NCI-H1694 (cell line): Measurements from ENCODE around the gene PIK3CB.
"Not testable (repeated sequence)": the region's sequence is repeated elsewhere in the genome, so short reads cannot be mapped to it uniquely, and the experiment has no call there.

Experiments
- DNase-seq: peaks from one replicate; lab custom pipeline; 2025; lab: John Stamatoyannopoulos, UW

The PIK3CB gene

DNA sequence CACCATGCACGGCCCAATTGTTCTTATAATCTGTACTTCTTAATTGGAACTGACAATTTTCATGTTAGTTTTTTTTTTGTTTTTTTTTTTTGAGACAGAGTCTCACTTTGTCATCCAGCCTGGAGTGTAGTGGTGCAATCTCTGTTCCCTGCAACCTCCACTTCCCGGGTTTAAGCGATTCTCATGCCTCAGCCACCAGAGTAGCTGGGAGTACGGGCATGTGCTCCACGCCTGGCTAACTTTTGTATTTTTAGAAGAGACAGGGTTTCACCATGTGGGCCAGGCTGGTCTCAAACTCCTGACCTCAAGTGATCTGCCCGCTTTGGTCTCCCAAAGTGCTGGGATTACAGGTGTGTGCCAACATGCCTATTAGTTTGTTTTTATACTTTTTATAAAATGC lies 153.8 kb downstream of the PIK3CB start:
- DNase-seq: not testable (repeated sequence)

DNA sequence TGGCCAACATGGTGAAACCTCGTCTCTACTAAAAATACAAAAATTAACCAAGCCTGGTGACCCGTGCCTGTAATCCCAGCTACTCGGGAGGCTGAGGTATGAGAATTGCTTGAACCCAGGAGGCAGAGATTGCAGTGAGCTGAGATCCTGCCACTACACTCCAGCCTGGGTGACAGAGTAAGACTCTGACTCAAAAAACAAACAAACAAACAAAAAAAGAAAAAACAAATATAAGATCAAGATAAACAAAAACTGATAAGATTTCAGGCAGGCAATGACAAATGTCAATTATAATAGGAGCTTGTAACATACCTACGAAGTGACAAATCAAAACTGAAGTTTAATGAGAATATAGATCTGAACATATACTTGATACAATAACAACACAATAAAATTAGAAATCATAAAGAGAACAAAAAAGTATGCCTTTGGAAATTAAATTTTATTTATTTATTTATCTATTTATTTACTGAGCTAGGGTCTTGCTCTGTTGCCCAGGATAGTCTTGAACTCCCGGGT lies 155.8 kb downstream of the PIK3CB start:
- no peak for DNase-seq

DNA sequence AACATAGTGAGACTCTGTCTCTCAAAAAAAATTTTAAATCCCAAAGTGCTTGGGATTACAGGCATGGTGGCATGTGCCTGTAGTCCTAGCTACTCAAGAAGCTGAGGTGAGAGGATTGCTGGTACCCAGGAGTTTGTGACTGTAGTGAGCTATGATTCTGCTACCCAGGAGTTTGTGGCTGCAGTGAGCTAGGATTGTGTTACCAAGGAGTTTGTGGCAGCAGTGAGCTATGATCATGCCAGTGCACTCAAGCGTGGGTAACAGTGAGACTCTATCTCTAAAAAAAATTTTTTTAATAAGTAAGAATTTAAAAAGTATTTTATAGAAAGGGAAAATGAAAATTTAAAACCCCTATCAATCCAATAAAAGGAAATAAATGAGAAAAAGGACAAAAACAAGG lies 156.6 kb downstream of the PIK3CB start:
- no peak for DNase-seq

GRCh38 chr3:138675393-138675792 lies 159.3 kb downstream of the PIK3CB start:
- no peak for DNase-seq

DNA sequence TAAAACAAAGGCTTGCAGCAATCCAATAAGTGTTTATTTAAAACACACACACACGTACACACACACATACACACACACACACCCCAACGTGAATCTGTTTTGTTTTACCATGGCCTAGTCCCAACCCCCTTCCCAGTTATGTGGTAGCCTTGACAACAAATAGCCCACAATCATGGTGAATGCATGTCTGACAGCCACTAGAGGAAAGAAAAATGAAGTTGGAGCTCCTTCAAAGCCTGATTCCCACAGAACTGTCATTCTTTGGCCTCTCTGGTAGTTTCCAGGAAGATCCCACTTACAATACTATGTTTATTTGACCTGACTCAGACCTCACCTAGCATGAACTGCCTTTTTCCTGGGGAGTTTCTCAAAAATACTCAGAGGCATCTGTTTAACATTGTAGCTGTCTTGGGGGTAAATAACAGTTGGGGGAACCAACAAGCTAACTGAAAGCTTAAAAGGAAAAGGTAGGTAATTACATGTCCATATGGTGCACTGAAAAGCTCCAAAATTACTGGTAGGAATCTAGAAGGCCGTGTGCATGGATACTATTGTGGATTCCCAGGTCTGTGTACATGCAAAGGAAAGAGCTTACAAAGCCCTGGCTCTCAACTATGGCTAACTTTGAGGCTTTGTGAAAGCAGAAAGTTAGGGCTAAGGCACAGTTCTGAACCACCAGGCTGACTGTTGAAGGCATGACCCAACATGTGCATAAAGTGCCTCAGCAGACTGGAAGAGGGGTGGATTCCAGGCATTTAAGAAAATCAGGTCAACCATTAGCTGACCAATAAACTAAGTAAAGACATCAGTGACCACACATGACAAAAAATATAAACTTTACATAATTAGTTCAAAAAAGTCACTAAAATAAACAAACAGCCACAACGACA lies 160.8 kb downstream of the PIK3CB start:
- no peak for DNase-seq

DNA sequence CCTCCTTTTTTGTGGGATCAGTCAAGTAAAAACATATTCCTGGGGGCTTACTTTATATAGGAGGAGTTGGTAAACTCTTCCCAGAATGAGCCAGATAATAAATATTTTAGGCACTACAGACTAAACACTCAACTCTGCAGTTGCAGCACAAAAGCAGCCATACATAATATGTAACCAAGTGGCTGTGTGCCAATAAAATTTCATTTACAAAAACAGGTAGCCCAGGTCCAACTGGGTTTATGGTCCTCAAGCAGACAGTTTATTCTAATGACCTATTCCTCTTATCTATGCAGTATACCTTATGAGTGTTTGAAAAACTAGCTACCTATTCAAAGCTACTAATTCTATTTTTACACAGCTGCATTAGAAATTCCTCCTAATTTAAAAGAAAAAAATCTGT lies 164.3 kb downstream of the PIK3CB start:
- no peak for DNase-seq

DNA sequence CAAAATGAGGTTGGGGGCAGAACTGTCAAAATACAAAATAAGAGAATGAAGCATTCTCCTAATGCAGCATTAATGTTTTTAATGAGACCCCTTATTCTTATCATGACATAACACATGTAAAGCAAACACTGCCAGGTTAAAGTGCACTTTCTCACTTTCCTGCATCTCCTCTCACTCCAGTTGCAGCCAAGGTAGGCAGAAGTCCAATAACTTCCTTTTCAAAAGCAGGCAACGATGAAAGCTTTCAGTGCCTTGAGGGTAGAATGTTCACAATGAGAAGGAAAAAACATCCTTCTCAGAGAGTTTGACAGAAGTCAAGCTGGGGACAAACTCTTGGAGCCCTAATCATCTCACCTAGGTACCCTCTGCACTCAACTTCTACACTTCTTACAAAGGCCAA lies 166.6 kb downstream of the PIK3CB start:
- DNase-seq: no peak

GRCh38 chr3:138657508-138657907 lies 177.2 kb downstream of the PIK3CB start:
- DNase-seq: no peak

GRCh38 chr3:138653567-138653966 lies 181.2 kb downstream of the PIK3CB start:
- DNase-seq: no peak

- no peak for DNase-seq
These were observed 185.6 kb downstream of the PIK3CB start for GRCh38 chr3:138649134-138649533.

- DNase-seq: no peak
These were observed 188.2 kb downstream of the PIK3CB start for GRCh38 chr3:138646513-138646912.

GRCh38 chr3:138646008-138646407 lies 188.7 kb downstream of the PIK3CB start:
- no peak for DNase-seq

- no peak for DNase-seq
These were observed 191.8 kb downstream of the PIK3CB start for GRCh38 chr3:138642927-138643253.

GRCh38 chr3:138642226-138642926 lies 192.4 kb downstream of the PIK3CB start:
- no peak for DNase-seq

DNA sequence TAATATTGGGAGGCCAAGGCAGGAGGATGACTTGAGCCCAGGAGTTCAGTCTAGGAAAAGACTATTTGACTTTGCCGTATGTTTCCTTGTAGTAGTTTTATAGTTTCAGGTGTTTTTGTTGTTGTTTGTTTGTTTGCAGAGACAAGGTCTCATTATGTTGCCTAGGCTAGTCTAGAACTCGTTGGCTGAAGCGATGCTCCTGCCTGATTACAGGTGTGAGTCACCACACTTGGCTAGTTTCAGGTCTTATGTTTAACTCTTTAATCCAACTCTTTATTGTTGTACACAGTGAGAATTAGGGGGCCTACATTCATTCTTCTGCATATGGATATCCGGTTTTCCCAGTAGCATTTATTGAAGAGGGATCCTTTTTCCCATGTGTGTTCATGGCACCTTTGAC lies 194.2 kb downstream of the PIK3CB start:
- DNase-seq: no peak

DNA sequence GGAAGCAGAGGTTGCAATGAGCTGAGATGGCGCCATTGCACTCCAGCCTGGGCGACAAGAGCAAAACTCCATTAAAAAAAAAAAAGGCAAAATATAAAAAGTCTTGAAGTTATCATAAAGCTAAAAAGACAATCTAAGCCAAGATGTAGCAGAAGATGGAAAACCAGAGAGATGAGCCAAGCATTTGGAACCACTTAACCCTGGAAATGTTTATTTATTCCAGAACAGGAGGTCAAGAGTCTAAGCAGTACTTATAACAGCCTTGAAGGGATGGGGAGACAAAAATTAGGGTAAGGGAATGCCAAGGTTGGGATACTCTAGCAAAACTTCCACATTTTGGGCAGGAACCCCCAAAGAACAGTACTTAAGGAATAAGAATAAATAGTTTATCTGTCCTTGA lies 196.1 kb downstream of the PIK3CB start:
- no peak for DNase-seq

DNA sequence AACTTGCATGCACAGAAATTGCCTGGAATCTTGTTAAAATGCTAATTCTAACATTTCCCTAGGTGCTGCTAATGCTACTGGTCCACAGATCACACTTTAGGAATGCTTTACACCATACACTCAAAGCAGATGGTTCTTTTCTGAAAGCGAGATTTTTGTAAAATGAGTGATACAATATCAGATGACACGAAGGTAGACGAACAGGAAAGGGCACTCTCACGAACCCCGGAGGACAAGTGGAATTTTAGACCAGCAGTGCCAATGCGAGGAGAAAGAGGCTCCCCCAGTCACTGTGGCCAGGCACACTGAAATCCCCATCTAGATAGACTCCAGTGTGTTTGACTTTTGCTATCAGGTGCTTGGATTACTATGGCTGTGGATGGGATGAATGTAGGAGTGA lies 205.2 kb downstream of the PIK3CB start:
- no peak for DNase-seq

- DNase-seq: no peak
These were observed 208.9 kb downstream of the PIK3CB start for GRCh38 chr3:138625707-138626365.

- no peak for DNase-seq
These were observed 210.2 kb downstream of the PIK3CB start for GRCh38 chr3:138624518-138624917.

DNA sequence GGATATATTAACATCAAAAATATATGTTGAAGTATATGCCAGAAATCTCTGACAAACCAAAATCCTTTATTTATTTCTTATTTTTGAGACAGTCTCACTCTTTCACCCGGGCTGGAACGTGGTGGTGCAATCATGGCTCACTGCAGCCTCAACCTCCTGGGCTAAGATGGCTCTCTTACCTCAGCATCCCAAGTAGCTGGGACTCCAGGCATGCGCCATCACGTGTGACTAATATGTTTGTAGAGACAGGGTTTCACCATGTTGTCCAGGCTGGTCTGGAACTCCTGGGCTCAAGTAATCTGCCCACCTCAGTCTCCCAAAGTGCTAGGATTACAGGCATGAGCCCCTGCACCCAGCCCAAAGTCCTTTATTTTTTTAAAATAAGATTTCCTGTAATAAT lies 214.3 kb downstream of the PIK3CB start:
- DNase-seq: no peak

DNA sequence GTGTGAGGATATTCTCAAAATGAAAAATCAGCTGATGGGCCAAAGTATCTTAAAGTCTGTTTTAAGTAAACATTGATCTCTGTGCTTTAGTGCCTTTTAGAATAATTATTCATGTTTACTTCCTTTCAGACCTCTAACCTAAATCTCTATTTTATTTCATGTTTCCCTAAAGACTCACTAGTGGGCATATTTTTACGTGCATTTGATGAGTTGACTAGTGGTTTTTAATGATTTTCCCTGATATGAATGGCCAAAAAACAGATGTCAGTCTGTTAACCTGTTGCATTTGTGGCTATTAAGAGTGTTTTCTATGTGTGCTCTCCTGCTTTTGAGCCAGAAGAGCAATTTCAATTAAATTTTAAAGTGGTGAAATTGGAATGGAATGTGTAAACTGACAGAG lies 219.3 kb downstream of the PIK3CB start:
- no peak for DNase-seq

GRCh38 chr3:138609898-138610266 lies 224.8 kb downstream of the PIK3CB start:
- DNase-seq: no peak
